Activated CD4-positive, CD25-positive, alpha-beta regulatory T cell treated with anti-CD3 and anti-CD28 coated beads, Interleukin-2, amount 50 U/mL, for 24 hours (primary cell): ENCODE data around the gene NRROS.

ENCODE experiments used
- ATAC-seq, 2 donors: fragments of 150-1000 bp; cut with Tn5 transposase; one replicate each; pipeline ENCODE4 v1.10.0; 2021; ENCODE audit warnings: mild to moderate bottlenecking in 1 of 2, moderate library complexity in 1 of 2

NRROS gene

DNA sequence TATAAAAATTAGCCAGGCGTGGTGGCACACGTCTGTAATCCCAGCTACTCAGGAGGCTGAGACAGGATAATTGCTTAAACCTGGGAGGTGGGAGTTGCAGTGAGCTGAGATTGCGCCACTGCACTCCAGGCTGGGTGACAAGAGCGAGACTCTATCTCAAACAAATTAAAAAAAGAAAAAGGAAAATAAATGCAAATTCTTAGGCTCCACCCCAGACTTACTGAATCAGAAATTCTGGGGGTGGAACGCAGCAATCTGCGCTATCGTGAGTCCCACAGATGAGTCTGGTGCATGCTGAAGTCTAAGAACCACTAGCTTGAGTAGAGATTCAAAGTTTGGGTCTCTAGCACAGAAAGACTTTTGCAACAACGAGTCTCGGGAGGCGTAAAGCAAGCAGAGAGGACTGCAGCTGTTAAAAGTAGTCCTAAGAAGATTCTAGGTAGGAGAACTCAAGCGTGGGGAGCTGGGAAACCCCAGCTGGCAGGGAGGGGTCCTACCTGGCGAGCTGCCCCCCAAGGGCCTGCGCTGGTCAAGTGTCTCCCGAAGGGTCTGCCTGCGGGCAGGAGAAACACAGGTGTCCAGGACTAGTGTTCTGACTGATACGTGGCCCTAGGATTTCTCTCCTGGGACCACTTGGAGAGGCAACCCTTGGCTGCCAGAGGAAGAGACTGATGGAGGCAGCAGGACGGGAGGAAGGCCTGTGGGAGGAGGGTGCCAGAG is 50.6 kb downstream of the NRROS start:
- no peak for ATAC-seq

DNA sequence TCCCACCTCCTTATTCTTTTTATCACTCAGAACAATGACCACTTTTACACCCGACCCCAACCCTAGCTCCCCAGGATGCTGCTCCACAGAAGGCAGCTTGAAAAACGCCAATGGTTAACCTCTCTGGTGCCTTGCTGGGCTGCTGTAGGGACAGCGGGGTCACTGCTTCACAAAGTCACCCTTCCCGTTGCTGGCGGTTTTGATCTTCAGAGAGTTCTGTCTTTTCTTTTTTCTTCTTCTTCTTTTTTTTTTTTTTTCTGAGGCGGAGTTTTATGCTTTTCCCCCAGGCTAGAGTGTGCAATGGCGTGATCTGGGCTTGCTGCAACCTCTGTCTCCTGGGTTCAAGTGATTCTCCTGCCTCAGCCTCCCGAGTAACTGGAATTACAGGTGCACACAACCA is 51.9 kb downstream of the NRROS start:
- ATAC-seq, result no peak

DNA sequence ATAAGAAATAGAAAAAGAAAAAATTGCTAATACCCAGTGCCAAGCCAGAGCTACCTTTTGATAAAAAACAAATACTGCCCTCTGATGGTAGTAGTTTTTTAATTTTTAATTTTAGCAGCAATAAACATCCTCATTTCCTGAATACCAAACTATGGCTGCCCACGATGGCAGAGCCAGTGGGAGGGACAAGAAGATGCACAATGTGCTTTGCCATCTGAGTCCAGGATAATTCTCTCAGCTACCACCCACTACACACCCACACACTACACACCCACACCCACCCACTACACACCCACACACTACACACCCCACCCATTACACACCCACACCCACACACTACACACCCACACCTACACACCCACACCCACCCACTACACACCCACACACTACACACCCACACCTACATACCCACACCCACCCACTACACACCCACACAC is 54.7 kb downstream of the NRROS start:
- no peak for ATAC-seq

DNA sequence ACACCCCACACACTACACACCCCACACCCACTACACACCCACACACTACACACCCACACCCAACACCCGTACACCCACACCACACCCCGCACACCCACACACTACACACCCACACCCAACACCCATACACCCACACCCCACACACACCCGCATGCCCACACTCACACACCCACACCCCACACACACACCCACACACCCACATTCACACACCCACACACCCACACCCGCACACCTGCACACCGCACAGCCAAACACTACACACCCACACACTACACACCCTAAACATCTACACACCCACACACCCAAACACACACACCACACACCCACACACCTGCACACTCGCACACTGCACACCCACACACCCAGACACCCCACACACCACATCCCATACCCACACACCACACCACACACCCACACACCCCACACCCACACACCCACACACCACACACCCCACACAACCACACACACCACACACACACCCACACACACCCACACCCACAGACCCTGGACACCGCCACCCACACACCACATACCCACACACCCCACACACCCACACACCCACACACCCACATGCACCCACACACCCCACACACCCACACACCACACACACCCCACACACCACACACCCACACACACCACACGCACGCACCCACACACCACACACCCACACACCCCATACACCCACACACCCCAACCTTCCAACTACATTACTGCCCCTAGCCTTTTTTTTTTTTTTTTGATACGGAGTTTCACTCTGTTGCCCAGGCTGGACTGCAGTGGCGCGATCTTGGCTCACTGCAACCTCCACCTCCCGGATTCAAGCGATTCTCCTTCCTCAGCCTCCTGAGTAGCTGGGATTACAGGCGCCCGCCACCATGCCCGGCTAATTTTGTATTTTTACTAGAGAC is 55.7 kb downstream of the NRROS start:
- no peak for ATAC-seq

- ATAC-seq, result no peak
These were observed 56.3 kb downstream of the NRROS start for GRCh38 chr3:196695849-196696226.

DNA sequence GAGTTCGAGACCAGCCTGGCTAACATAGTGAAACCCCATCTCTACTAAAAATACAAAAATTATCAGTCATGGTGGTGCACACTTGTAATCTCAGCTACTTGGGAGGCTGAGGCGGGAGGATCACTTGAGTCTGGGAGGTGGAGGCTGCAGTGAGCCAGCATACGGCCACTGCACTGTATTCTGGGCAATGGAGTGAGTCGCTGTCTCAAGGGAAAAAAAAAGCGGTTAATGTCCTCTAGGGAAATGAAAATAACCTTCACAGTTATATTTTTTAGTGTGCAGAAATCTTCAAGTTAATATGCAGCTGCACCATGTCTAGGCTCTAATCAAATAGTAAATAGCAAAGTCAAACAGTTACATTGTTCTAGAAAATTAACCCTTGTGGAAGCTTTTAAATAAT is 57.8 kb downstream of the NRROS start:
- ATAC-seq, result no peak

DNA sequence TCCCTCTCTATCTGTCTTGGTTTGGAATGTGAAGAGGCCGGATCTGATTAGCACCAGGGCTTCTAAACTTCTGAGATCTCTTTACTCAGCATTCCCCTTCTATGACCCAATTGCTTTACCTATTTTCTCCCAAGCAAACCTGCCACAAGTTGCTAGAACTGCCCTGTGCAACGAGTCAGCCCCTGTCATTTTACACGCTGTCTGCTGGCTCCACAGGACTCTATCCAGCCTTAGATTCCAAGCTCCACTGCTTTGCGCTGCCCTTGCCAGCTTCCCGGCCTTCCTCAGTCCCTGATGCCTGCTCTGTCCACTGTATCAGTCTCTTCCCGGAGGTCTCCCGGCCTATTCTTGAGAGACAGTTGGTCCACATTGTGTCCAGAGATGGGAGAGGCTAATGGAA is 60.3 kb downstream of the NRROS start:
- ATAC-seq, result no peak

DNA sequence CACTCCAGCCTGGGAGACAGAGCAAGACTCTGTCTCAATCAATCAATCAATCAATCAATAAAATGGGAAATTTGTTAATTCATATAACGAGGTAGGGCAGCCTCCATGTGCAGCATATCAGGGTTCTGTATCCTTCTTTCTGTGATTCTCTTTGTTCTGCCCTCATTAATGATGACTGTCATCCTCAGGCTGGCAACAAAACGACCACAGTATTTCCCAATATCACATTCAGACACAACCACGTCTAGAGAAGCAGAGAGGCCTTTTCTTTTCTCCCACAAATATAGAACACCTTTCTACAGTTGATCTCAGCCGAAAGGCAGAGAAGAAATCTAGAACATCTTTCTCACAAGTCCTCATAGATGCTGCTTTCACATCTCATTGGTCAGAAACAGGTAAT is 61.3 kb downstream of the NRROS start:
- no peak for ATAC-seq

DNA sequence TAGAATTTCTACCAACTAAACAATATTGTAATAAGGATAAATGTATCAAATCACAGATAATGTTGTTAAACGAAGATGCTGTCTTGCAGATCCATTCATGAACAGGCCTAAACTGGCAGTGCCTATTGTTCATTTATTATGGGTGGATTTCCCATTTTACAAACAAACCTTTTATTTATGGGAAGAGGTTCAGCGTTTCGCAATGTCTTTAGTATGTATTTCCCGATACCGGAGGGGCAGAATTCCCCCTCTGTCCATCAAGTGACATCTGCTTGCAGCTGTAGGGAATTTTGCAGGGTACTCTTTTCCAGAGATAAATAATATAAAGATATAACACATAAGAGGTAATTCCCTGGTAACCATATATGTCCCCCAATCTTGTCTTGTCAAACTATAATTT is 66.8 kb downstream of the NRROS start:
- ATAC-seq, result no peak

DNA sequence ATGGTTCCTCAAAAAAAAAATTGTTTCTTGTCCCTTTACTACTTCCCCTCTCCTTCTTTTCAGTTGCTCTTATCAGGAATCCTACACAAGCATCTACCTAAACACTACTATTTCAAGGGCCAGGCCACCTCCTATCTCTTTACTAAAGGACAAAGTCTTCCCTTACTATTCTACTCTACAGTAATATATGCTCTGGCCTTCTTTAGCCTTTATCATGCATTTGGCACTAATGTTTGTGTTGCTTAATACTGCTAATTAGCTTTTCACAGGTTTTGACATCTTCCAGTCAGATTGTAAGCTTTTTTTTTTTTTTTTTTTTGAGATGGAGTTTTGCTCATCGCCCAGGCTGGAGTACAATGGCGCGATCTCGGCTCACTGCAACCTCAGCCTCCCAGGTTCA is 67.2 kb downstream of the NRROS start:
- no peak for ATAC-seq

- no peak for ATAC-seq
These were observed 68.1 kb downstream of the NRROS start for GRCh38 chr3:196707566-196707965.

DNA sequence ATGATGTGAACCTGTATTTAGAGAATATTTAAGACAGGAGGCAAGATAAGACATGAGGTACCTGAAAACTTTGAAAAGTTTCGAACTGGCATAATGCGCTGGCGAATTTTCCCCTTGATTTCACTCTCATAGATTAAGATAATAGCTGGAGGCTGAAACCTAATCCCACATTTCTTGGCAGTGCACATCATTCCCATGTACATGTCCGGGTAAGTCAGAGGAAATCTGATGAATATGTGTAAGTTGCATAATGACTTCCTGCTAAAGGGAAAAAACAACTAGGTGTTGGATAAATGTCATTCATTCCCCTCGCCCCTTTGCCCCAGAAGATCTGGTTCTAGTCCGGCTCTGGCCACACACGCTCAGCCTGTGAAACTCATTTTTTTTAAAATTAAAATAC is 69.0 kb downstream of the NRROS start:
- no peak for ATAC-seq
